ENCODE measurements around the gene CTCFL.

CTCFL gene

DNA sequence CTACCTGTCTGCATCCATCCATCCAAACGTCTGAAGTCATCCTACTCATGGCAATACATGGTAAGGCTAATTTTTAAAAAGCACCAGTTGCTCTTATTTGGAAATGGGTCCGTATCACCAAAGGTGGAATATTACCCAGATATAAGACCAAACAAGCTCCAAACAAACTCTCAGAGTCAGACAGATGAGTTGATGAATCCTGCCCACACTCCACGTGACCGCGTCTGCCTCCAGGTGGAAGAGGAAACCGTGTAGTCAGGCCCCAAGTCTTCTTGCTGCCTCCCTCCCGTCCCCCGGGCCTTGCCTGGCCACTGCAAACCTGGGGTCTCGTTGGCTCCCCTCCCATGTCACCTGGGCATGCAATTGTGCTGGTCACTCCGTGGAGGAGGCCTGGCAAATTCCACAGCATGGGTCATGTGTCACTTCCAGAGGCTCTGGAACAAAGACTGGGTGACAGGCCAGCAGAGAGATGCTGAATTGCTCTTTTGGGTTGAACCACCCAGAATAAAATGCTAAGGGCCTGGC is 31.8 kb downstream of the CTCFL start:
- TF ChIP-seq FOXP2 (optimal IDR thresholded peaks at IDR 0.05; ENCODE audit: borderline replicate concordance, extremely low read depth, extremely low read length, insufficient read depth) = no peak
- TF ChIP-seq TAF1 (IDR thresholded peaks at IDR 0.05; ENCODE audit: borderline replicate concordance, insufficient read depth, low read length) = no peak
- TF ChIP-seq POLR2AphosphoS5 (IDR thresholded peaks at IDR 0.05; ENCODE audit: low read depth, low read length) = no peak
- TF ChIP-seq, protein P1, sequence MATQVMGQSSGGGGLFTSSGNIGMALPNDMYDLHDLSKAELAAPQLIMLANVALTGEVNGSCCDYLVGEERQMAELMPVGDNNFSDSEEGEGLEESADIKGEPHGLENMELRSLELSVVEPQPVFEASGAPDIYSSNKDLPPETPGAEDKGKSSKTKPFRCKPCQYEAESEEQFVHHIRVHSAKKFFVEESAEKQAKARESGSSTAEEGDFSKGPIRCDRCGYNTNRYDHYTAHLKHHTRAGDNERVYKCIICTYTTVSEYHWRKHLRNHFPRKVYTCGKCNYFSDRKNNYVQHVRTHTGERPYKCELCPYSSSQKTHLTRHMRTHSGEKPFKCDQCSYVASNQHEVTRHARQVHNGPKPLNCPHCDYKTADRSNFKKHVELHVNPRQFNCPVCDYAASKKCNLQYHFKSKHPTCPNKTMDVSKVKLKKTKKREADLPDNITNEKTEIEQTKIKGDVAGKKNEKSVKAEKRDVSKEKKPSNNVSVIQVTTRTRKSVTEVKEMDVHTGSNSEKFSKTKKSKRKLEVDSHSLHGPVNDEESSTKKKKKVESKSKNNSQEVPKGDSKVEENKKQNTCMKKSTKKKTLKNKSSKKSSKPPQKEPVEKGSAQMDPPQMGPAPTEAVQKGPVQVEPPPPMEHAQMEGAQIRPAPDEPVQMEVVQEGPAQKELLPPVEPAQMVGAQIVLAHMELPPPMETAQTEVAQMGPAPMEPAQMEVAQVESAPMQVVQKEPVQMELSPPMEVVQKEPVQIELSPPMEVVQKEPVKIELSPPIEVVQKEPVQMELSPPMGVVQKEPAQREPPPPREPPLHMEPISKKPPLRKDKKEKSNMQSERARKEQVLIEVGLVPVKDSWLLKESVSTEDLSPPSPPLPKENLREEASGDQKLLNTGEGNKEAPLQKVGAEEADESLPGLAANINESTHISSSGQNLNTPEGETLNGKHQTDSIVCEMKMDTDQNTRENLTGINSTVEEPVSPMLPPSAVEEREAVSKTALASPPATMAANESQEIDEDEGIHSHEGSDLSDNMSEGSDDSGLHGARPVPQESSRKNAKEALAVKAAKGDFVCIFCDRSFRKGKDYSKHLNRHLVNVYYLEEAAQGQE (IDR thresholded peaks at IDR 0.05; ENCODE audit: insufficient read depth in 1 of 2, low read depth in 2 of 2, low read length in 2 of 2) = no peak
- TF ChIP-seq SIN3A (IDR thresholded peaks at IDR 0.05; ENCODE audit: borderline replicate concordance, insufficient read depth, low read length) = no peak

DNA sequence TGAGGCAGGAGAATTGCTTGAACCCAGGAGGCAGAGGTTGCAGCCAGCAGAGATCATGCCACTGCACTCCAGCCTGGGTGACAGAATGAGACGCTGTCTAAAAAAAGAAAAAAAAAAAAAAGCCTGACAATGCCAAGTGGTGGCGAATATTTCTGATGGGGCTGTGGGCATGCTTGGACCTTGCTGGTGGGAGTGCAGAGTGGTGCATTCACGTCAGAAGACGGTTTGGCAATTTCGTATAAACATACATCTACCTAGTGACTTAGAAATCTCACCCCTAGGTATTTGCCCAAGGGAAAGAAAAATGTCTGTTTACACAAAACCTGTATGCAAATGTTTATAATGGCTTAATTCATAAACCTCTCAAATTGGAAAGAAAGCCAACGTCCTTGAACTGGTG is 33.6 kb downstream of the CTCFL start:
- TF ChIP-seq POLR2AphosphoS5 (IDR thresholded peaks at IDR 0.05; ENCODE audit: low read depth, low read length) (no peak), SIN3A (IDR thresholded peaks at IDR 0.05; ENCODE audit: borderline replicate concordance, insufficient read depth, low read length) (no peak), TAF1 (IDR thresholded peaks at IDR 0.05; ENCODE audit: borderline replicate concordance, insufficient read depth, low read length) (no peak), FOXP2 (optimal IDR thresholded peaks at IDR 0.05; ENCODE audit: borderline replicate concordance, extremely low read depth, extremely low read length, insufficient read depth) (no peak)
- TF ChIP-seq, protein P1 (IDR thresholded peaks at IDR 0.05; ENCODE audit: insufficient read depth in 1 of 2, low read depth in 2 of 2, low read length in 2 of 2) = no peak

DNA sequence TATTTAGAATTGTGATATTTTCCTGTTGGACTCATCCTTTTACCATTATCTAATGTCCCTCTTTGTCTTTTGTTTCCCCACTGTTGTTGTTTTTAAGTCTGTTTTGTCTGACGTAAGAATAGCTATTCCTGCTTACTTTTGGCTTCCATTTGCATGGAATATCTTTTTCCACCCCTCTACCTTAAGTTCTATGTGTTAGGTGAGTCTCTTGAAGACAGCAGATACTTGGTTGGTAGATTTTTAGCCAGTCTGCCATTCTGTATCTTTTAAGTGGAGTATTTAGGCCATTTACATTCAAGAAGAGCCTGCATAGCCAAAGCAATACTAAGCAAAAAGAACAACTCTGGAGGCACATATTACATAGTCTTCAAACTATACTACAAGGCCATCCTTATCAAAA is 39.2 kb downstream of the CTCFL start:
- TF ChIP-seq POLR2AphosphoS5 (IDR thresholded peaks at IDR 0.05; ENCODE audit: low read depth, low read length) = no peak
- TF ChIP-seq FOXP2 (optimal IDR thresholded peaks at IDR 0.05; ENCODE audit: borderline replicate concordance, extremely low read depth, extremely low read length, insufficient read depth) = no peak
- no peak for TF ChIP-seq TAF1 (IDR thresholded peaks at IDR 0.05; ENCODE audit: borderline replicate concordance, insufficient read depth, low read length)
- TF ChIP-seq, protein P1 (IDR thresholded peaks at IDR 0.05; ENCODE audit: insufficient read depth in 1 of 2, low read depth in 2 of 2, low read length in 2 of 2) = no peak
- TF ChIP-seq SIN3A (IDR thresholded peaks at IDR 0.05; ENCODE audit: borderline replicate concordance, insufficient read depth, low read length) = no peak

DNA sequence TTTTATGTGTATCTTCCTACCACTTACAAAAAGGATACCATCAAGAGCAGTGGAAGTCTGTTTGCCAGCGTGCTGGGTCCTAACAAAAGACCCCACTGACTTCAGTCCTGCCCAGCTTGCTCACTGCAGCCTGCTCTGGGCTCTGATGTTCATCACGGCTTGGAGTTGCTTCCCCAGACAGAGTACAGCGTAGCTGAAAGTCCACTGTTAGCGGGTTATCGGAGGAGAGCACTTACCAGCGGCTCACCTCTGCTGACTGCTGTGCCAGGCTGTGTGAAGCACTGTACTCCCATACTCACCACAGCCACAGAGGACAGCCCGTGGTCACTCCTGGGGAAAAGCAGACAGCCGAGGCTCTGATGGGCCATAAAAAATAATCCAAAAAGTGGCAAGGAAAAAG is 40.2 kb downstream of the CTCFL start:
- TF ChIP-seq TAF1 (IDR thresholded peaks at IDR 0.05; ENCODE audit: borderline replicate concordance, insufficient read depth, low read length) = no peak
- no peak for TF ChIP-seq SIN3A (IDR thresholded peaks at IDR 0.05; ENCODE audit: borderline replicate concordance, insufficient read depth, low read length)
- TF ChIP-seq FOXP2 (optimal IDR thresholded peaks at IDR 0.05; ENCODE audit: borderline replicate concordance, extremely low read depth, extremely low read length, insufficient read depth) = no peak
- TF ChIP-seq POLR2AphosphoS5 (IDR thresholded peaks at IDR 0.05; ENCODE audit: low read depth, low read length) = no peak
- TF ChIP-seq, protein P1 (IDR thresholded peaks at IDR 0.05; ENCODE audit: insufficient read depth in 1 of 2, low read depth in 2 of 2, low read length in 2 of 2) = no peak

Measured in PFSK-1 (cell line).